ENCODE results near the gene PPP1R9A. TPM values are rescaled to one million over a fixed set of nuclear protein-coding genes. Genes with fewer than 3 reads are reported as not detected.

The PPP1R9A gene
- total RNA-seq, 1 experiment from 2014 or later = 13.5 TPM

GRCh38 chr7:94940241-94940640, 32.8 kb downstream of the PPP1R9A start:
- no TSS peak for BruUV-seq (replicated peaks)
- ATAC-seq (no peak), DNase-seq (ENCODE audit: low read depth, low spot score) (no peak)
- RAD21 ChIA-PET (ENCODE audit: low non-redundant PET in 1 of 2, low total read pairs in 2 of 2, uncharacterized antibody in 2 of 2, unreplicated experiment in 2 of 2) = no interaction called here
- Histone ChIP-seq H3K4me1 (ENCODE audit: control insufficient read depth in 1 of 2, insufficient read depth in 2 of 2, low read length in 2 of 2) (no peaks in the 10 kb centered on the region), H3K79me2 (ENCODE audit: insufficient read depth, low read length) (no peaks in the 10 kb centered on the region), H3K36me3 (ENCODE audit: control insufficient read depth in 1 of 2, insufficient read depth in 2 of 2, low read length in 2 of 2) (no peaks in the 10 kb centered on the region), H3K9ac (ENCODE audit: low read length) (no peak overlapping the region), H3K9me2 (ENCODE audit: insufficient read depth) (no peaks in the 10 kb centered on the region; the same call in 1 of the 2 replicates), H3K9me3 (ENCODE audit: control insufficient read depth in 1 of 2, insufficient read depth in 1 of 2, low read depth in 1 of 2, low read length in 2 of 2) (no peaks in the 10 kb centered on the region), H3K27ac (ENCODE audit: low read depth, low read length) (no peak overlapping the region), H2AFZ (ENCODE audit: low read depth, low read length, poor library complexity, severe bottlenecking) (no peak overlapping the region), H3K4me3 (replicated peaks in 1 of 2; ENCODE audit: low read depth in 1 of 2, low read length in 2 of 2) (no peak overlapping the region), H3K27me3 (ENCODE audit: insufficient read depth, low read length) (no peaks in the 10 kb centered on the region), H3K4me2 (ENCODE audit: low read length) (no peak overlapping the region), H4K20me1 (ENCODE audit: insufficient read depth) (no peaks in the 10 kb centered on the region)
- TF ChIP-seq POLR2A (IDR thresholded peaks at IDR 0.05; ENCODE audit: borderline replicate concordance, extremely low read depth, insufficient read depth, insufficient read length) (no peak), EGR1 (IDR thresholded peaks at IDR 0.05; ENCODE audit: low read depth) (no peak), ZFX (IDR thresholded peaks at IDR 0.05) (no peak), SIN3A (IDR thresholded peaks at IDR 0.05; ENCODE audit: low read depth) (no peak), FOSL1 (IDR thresholded peaks at IDR 0.05; ENCODE audit: low read depth) (no peak), SRF (IDR thresholded peaks at IDR 0.05; ENCODE audit: low read depth) (no peak), MAX (IDR thresholded peaks at IDR 0.05) (no peak), EZH2phosphoT487 (IDR thresholded peaks at IDR 0.05; ENCODE audit: borderline replicate concordance) (no peak), ELF1 (IDR thresholded peaks at IDR 0.05; ENCODE audit: borderline replicate concordance, low read depth) (no peak), CBX3 (IDR thresholded peaks at IDR 0.05; ENCODE audit: low read depth) (no peak), YY1 (IDR thresholded peaks at IDR 0.05; ENCODE audit: extremely low read depth, insufficient replicate concordance, low read depth, low read length) (no peak), POLR2AphosphoS5 (IDR thresholded peaks at IDR 0.05; ENCODE audit: low read depth, low read length) (no peak)
- TF ChIP-seq, protein P1, sequence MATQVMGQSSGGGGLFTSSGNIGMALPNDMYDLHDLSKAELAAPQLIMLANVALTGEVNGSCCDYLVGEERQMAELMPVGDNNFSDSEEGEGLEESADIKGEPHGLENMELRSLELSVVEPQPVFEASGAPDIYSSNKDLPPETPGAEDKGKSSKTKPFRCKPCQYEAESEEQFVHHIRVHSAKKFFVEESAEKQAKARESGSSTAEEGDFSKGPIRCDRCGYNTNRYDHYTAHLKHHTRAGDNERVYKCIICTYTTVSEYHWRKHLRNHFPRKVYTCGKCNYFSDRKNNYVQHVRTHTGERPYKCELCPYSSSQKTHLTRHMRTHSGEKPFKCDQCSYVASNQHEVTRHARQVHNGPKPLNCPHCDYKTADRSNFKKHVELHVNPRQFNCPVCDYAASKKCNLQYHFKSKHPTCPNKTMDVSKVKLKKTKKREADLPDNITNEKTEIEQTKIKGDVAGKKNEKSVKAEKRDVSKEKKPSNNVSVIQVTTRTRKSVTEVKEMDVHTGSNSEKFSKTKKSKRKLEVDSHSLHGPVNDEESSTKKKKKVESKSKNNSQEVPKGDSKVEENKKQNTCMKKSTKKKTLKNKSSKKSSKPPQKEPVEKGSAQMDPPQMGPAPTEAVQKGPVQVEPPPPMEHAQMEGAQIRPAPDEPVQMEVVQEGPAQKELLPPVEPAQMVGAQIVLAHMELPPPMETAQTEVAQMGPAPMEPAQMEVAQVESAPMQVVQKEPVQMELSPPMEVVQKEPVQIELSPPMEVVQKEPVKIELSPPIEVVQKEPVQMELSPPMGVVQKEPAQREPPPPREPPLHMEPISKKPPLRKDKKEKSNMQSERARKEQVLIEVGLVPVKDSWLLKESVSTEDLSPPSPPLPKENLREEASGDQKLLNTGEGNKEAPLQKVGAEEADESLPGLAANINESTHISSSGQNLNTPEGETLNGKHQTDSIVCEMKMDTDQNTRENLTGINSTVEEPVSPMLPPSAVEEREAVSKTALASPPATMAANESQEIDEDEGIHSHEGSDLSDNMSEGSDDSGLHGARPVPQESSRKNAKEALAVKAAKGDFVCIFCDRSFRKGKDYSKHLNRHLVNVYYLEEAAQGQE (IDR thresholded peaks at IDR 0.05; ENCODE audit: low read depth) = no peak
- intact Hi-C loops (cut with micrococcal nuclease) = no loop called here
- POLR2A ChIA-PET = no interaction called here
- CTCF ChIA-PET = no interaction called here
